Measurements from ENCODE around the gene NSUN6.

DNA sequence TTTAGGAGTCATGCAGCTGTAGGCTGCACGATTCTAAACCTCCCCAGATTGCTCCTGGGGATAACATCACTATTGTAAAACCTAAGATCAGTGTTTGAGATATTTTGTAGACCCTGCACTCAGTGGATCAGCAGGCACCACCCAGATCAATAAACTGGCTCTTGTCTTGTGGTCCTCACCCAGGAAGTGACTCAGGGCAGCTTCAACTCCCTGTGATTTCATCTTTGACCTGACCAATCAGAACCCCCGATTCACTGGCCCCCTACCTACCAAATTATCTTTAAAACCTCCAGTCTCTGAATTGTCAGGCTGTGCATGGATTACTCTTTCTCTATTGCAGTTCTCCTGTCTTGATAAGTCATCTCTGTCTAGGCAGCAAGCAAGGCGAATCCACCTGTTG, 33.6 kb upstream of the NSUN6 start:
- TF ChIP-seq, protein P1, sequence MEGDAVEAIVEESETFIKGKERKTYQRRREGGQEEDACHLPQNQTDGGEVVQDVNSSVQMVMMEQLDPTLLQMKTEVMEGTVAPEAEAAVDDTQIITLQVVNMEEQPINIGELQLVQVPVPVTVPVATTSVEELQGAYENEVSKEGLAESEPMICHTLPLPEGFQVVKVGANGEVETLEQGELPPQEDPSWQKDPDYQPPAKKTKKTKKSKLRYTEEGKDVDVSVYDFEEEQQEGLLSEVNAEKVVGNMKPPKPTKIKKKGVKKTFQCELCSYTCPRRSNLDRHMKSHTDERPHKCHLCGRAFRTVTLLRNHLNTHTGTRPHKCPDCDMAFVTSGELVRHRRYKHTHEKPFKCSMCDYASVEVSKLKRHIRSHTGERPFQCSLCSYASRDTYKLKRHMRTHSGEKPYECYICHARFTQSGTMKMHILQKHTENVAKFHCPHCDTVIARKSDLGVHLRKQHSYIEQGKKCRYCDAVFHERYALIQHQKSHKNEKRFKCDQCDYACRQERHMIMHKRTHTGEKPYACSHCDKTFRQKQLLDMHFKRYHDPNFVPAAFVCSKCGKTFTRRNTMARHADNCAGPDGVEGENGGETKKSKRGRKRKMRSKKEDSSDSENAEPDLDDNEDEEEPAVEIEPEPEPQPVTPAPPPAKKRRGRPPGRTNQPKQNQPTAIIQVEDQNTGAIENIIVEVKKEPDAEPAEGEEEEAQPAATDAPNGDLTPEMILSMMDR (conservative IDR thresholded peaks at IDR 0.05 in 1 of 2, IDR thresholded peaks at IDR 0.05 in 1 of 2; ENCODE audit: low read depth in 1 of 2, low read length in 2 of 2), result no peak
- no peak for TF ChIP-seq EZH2 (IDR thresholded peaks at IDR 0.05; ENCODE audit: low read length, missing control alignments)

Measured in fibroblast of lung (primary cell).